K562 (cell line): ENCODE data around the gene DNAJC2. TPM values are rescaled to one million over a fixed set of nuclear protein-coding genes. Genes with fewer than 3 reads are reported as not detected.

Source experiments
- ATAC-seq: fragments of 200-7000 bp; cut with Tn5 transposase; 3 replicates; pipeline ENCODE4 v1.9.1; 2020; ENCODE audit warnings: moderate library complexity
- BruUV-seq: library from RNA; stranded (reverse); fragments of 400-500 nt; replicated peaks from 2 replicates; lab custom pipeline; 2021; lab: Mats Ljungman, UMichigan
- CTCF ChIA-PET: fragments of 300-600 bp; formaldehyde crosslinking; extraction: SDS; loops from one replicate; lab custom pipeline; 2021; ENCODE audit warnings: low intra/inter-chr PET ratio; lab: Yijun Ruan, JAX
- POLR2A ChIA-PET: fragments of 300-600, 350-650 bp; sonication (Branson Sonifier 250); formaldehyde crosslinking; extraction: SDS; loops from one replicate; lab custom pipeline; 2021; ENCODE audit warnings: antibody characterized with exemption, inconsistent platforms; lab: Yijun Ruan, JAX
- DNase-seq, 4 experiments: peaks; one replicate each; pipeline versions ENCODE4 v3.0.0 to v3.0.0-alpha.2; 2011 to 2018; ENCODE audit warnings: low spot score in 3 of 4, mixed read lengths in 3 of 4; ENCODE audit errors: extremely low read depth in 1 of 4
- FAIRE-seq: peaks from 2 replicates; lab custom pipeline; 2011; peaks lifted over from hg19 to GRCh38; lab: Jason Lieb, UNC
- H2AFZ ChIP-seq: 2 replicates; pipeline ENCODE4 v1.6.0; 2011; ENCODE audit warnings: low read depth, low read length, control low read depth, inconsistent platforms
- H3K27ac ChIP-seq: fragments of 200-600 bp; 3 replicates; pipeline ENCODE4 v1.8.0; 2011; ENCODE audit warnings: low read depth, mild to moderate bottlenecking, control low read depth, inconsistent platforms, low read length, moderate library complexity, mixed read lengths; ENCODE audit errors: extremely low read depth
- H3K27me3 ChIP-seq, 2 experiments: fragments of 300-600 bp in 1 of 2; 2 replicates in 1 of 2; 3 replicates in 1 of 2; pipeline versions ENCODE4 v1.6.0 to v1.8.0; 2011; ENCODE audit warnings: inconsistent platforms in 2 of 2, low read length in 2 of 2, mild to moderate bottlenecking in 1 of 2, mixed read lengths in 1 of 2, moderate library complexity in 1 of 2; ENCODE audit not compliant: control insufficient read depth in 2 of 2, insufficient read depth in 2 of 2
- H3K36me3 ChIP-seq: fragments of 300-600 bp; 3 replicates; pipeline ENCODE4 v1.8.0; 2011; ENCODE audit warnings: mild to moderate bottlenecking, low read length, inconsistent platforms; ENCODE audit not compliant: control insufficient read depth, insufficient read depth
- H3K4me1 ChIP-seq, 2 experiments: fragments of 200-600 bp in 1 of 2; replicated peaks in 1 of 2; 2 replicates in 1 of 2; 3 replicates in 1 of 2; pipeline versions ENCODE4 v1.5.1 to v1.8.0; 2011; ENCODE audit warnings: inconsistent platforms in 2 of 2, low read length in 2 of 2, mild to moderate bottlenecking in 1 of 2, mixed read lengths in 1 of 2, moderate library complexity in 1 of 2; ENCODE audit not compliant: control insufficient read depth in 2 of 2, insufficient read depth in 2 of 2
- H3K4me2 ChIP-seq: 2 replicates; pipeline ENCODE4 v1.6.1; 2011; ENCODE audit warnings: low read length, control low read depth, inconsistent platforms, mixed read lengths; ENCODE audit not compliant: insufficient read depth
- H3K4me3 ChIP-seq: fragments of 200-600 bp; sonication (generic), shearing (Covaris generic); 2 replicates; pipeline ENCODE4 v1.5.1; 2016; ENCODE audit warnings: control low read depth, inconsistent platforms
- H3K79me2 ChIP-seq: fragments of 200-600 bp; 3 replicates; pipeline ENCODE4 v1.8.0; 2011; ENCODE audit warnings: low read length, inconsistent platforms; ENCODE audit not compliant: control insufficient read depth, insufficient read depth
- H3K9ac ChIP-seq, 2 experiments: 2 replicates each; pipeline versions ENCODE4 v1.6.0 to v1.6.1; 2011; ENCODE audit warnings: low read depth in 2 of 2, low read length in 2 of 2, control low read depth in 1 of 2, inconsistent platforms in 1 of 2, mild to moderate bottlenecking in 1 of 2, mixed read lengths in 1 of 2; ENCODE audit not compliant: insufficient read depth in 1 of 2
- H3K9me1 ChIP-seq: one replicate; pipeline ENCODE4 v1.6.0; 2011; ENCODE audit warnings: inconsistent platforms, mild to moderate bottlenecking, low read length, moderate library complexity; ENCODE audit not compliant: control insufficient read depth, insufficient read depth
- H3K9me3 ChIP-seq: replicated peaks from 2 replicates; pipeline ENCODE4 v1.5.1; 2011; ENCODE audit warnings: low read depth, low read length, inconsistent platforms; ENCODE audit not compliant: control insufficient read depth, insufficient read depth
- H4K20me1 ChIP-seq: replicated peaks from 2 replicates; pipeline ENCODE4 v1.6.1; 2011; ENCODE audit warnings: low read length, inconsistent platforms, mixed read lengths; ENCODE audit not compliant: control insufficient read depth, insufficient read depth
- CC2D1A ChIP-seq: fragments of 450-650 bp; IDR thresholded peaks from 2 replicates; pipeline ENCODE4 v1.6.1; 2017; ENCODE audit warnings: mild to moderate bottlenecking
- DIDO1 ChIP-seq: fragments of 450-650 bp; IDR thresholded peaks from 2 replicates; pipeline ENCODE4 v1.6.1; 2016; ENCODE audit warnings: low read depth, missing biosample characterization, missing genetic modification characterization
- DNMT1 ChIP-seq: fragments of 450-650 bp; IDR thresholded peaks from 2 replicates; pipeline ENCODE4 v1.6.1; 2016; ENCODE audit warnings: antibody characterized with exemption, mild to moderate bottlenecking
- FOXK2 ChIP-seq, 2 experiments: fragments of 450-650 bp; IDR thresholded peaks in 1 of 2; conservative IDR thresholded peaks in 1 of 2; 2 replicates each; pipeline ENCODE4 v1.6.1; 2016; ENCODE audit warnings: low read depth in 2 of 2, mild to moderate bottlenecking in 1 of 2
- JUN ChIP-seq, 2 experiments: sonication (generic) in 1 of 2; formaldehyde crosslinking in 1 of 2; IDR thresholded peaks; 2 replicates each; pipeline versions ENCODE4 v1.6.1 to v1.8.0; 2012 to 2022; ENCODE audit warnings: borderline replicate concordance in 2 of 2, mild to moderate bottlenecking in 2 of 2, improper control_type of control experiment in 1 of 2, low read depth in 1 of 2, low read length in 1 of 2, missing genetic modification reagents in 1 of 2
- RFX5 ChIP-seq: IDR thresholded peaks from 2 replicates; pipeline ENCODE4 v1.6.1; 2011; ENCODE audit warnings: low read depth, mild to moderate bottlenecking, improper control_type of control experiment, low read length
- WGBS: fragments of 100-300 bp; shearing (Covaris generic); methylation state at CpG from one replicate; pipeline ENCODE4 v1.1.6; 2016; ENCODE audit warnings: low coverage, mixed read lengths; ENCODE audit not compliant: insufficient coverage; ENCODE audit errors: missing lambda C conversion rate; 5-methylcytosine and 5-hydroxymethylcytosine counted together
- in situ Hi-C: fragments of 300-500 bp; cut with MboI; formaldehyde crosslinking; loops from 4 replicates; pipeline ENCODE4 v1.15.0; 2018; ENCODE audit warnings: inconsistent platforms, mixed read lengths
- intact Hi-C: fragments of 100-400 bp; cut with micrococcal nuclease; formaldehyde crosslinking; loops from 2 replicates; pipeline ENCODE4 v1.14.2; 2022
- polyA plus RNA-seq, 8 experiments: library from polyadenylated mRNA; depleted of rRNA in 4 of 8; stranded (reverse) in 5 of 8; unstranded in 3 of 8; fragments of >200 nt; fragmentation: Nextera tagmentation in 2 of 8; fragmentation: Illumina TruSeq in 1 of 8; extraction: Ambion mirVana in 2 of 8; extraction: Trizol in 1 of 8; gene quantifications; 2 replicates each; pipeline versions ENCODE4 v1.2.1 to v1.2.3, GENCODE V29; 2011 to 2014; ENCODE audit warnings: inconsistent platforms in 1 of 8, missing spikeins in 1 of 8
- total RNA-seq, 7 experiments: library from RNA; depleted of rRNA in 6 of 7; stranded (reverse); fragments of >200 nt in 6 of 7; fragmentation: Illumina TruSeq in 2 of 7; extraction: Trizol in 2 of 7; gene quantifications; 2 replicates each; pipeline versions ENCODE4 v1.2.1 to v1.2.3, GENCODE V29; 2011 to 2021; ENCODE audit warnings: low replicate concordance in 1 of 7
- TF ChIP-seq, protein P1 (sequence below), 2 experiments: fragments of 450-650 bp; IDR thresholded peaks; 2 replicates each; pipeline ENCODE4 v1.6.1; 2016

The DNAJC2 gene
- total and polyA plus RNA-seq, 9 of the 15 experiments (the other 6 are each of a cell fraction or from before 2014, with no cell fraction given), result 40.2 to 157 (median 92.1) TPM

DNA sequence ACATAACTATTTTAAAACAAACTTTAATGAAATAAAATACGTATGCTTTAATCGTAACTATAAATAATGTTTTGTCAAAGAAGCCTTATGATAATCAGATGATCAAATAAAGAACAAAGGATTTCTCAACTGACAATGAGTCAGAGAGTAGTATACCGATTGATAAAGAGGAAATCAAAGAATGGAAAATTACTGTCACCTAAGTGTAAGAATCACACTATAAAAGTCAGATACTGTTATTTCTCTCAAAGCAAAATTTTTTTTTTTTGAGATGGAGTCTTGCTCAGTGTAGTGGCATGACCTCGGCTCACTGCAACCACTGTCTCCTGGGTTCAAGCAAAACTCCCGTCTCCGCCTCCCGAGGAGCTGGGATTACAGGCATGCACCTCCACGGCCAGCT, 18.8 kb downstream of the DNAJC2 start:
- Histone ChIP-seq H3K4me3 (no peak overlapping the region), H3K9me3 (no peaks in the 10 kb centered on the region), H3K79me2 (peaks cover 15% of the 10 kb centered on the region; the same call in 2 of the 3 replicates), H3K27me3 (no peaks in the 10 kb centered on the region), H3K9ac (no peak overlapping the region), H3K4me1 (no peaks in the 10 kb centered on the region), H3K9me1 (no peaks in the 10 kb centered on the region), H3K4me2 (no peak overlapping the region), H3K36me3 (peaks cover 93% of the 10 kb centered on the region), H2AFZ (no peak overlapping the region), H4K20me1 (no peaks in the 10 kb centered on the region), H3K27ac (no peak overlapping the region)
- ChIA-PET CTCF (no interaction called here), POLR2A (interaction anchor here (1.2 to 1.9 kb wide), 2 partner anchors 12 to 13 kb away, joined by 3 to 5 read pairs; no protein-coding TSS in a partner anchor)
- no peak for TF ChIP-seq DNMT1
- TF ChIP-seq CC2D1A, result no peak
- TF ChIP-seq JUN (IDR thresholded peaks at IDR 0.05; ENCODE audit: borderline replicate concordance, low read depth, low read length), result no peak
- no peak for TF ChIP-seq JUN (CRISPR knock-in tag; IDR thresholded peaks at IDR 0.05; ENCODE audit: borderline replicate concordance)
- TF ChIP-seq FOXK2 (conservative IDR thresholded peaks at IDR 0.05 in 1 of 2, IDR thresholded peaks at IDR 0.05 in 1 of 2; ENCODE audit: low read depth in 2 of 2), result no peak
- TF ChIP-seq DIDO1 (tag), result no peak
- TF ChIP-seq, protein P1, sequence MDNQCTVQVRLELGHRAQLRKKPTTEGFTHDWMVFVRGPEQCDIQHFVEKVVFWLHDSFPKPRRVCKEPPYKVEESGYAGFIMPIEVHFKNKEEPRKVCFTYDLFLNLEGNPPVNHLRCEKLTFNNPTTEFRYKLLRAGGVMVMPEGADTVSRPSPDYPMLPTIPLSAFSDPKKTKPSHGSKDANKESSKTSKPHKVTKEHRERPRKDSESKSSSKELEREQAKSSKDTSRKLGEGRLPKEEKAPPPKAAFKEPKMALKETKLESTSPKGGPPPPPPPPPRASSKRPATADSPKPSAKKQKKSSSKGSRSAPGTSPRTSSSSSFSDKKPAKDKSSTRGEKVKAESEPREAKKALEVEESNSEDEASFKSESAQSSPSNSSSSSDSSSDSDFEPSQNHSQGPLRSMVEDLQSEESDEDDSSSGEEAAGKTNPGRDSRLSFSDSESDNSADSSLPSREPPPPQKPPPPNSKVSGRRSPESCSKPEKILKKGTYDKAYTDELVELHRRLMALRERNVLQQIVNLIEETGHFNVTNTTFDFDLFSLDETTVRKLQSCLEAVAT (IDR thresholded peaks at IDR 0.05), result no peak
- TF ChIP-seq RFX5, result no peak
- intact Hi-C loops (no loop called here), in situ Hi-C loops (no loop called here)
- FAIRE-seq (no peak), DNase-seq (no peak), ATAC-seq (no peak)
- WGBS, result 96% methylated on average over 8 of the region's 8 CpGs
- BruUV-seq, result no TSS peak
